K562 (cell line): Measurements from ENCODE around the gene ZFR2. TPM values are rescaled to one million over a fixed set of nuclear protein-coding genes. Genes with fewer than 3 reads are reported as not detected.

Experiments used
- ATAC-seq: fragments of 200-7000 bp; cut with Tn5 transposase; 3 replicates; pipeline ENCODE4 v1.9.1; 2020; ENCODE audit warnings: moderate library complexity
- BruUV-seq: library from RNA; stranded (reverse); fragments of 400-500 nt; replicated peaks from 2 replicates; lab custom pipeline; 2021; lab: Mats Ljungman, UMichigan
- CTCF ChIA-PET: fragments of 300-600 bp; formaldehyde crosslinking; extraction: SDS; loops from one replicate; lab custom pipeline; 2021; ENCODE audit warnings: low intra/inter-chr PET ratio; lab: Yijun Ruan, JAX
- POLR2A ChIA-PET: fragments of 300-600, 350-650 bp; sonication (Branson Sonifier 250); formaldehyde crosslinking; extraction: SDS; loops from one replicate; lab custom pipeline; 2021; ENCODE audit warnings: antibody characterized with exemption, inconsistent platforms; lab: Yijun Ruan, JAX
- DNase-seq, 4 experiments: peaks; one replicate each; pipeline versions ENCODE4 v3.0.0 to v3.0.0-alpha.2; 2011 to 2018; ENCODE audit warnings: low spot score in 3 of 4, mixed read lengths in 3 of 4; ENCODE audit errors: extremely low read depth in 1 of 4
- FAIRE-seq: peaks from 2 replicates; lab custom pipeline; 2011; peaks lifted over from hg19 to GRCh38; lab: Jason Lieb, UNC
- H2AFZ ChIP-seq: 2 replicates; pipeline ENCODE4 v1.6.0; 2011; ENCODE audit warnings: low read depth, low read length, control low read depth, inconsistent platforms
- H3K27ac ChIP-seq: fragments of 200-600 bp; 3 replicates; pipeline ENCODE4 v1.8.0; 2011; ENCODE audit warnings: low read depth, mild to moderate bottlenecking, control low read depth, inconsistent platforms, low read length, moderate library complexity, mixed read lengths; ENCODE audit errors: extremely low read depth
- H3K27me3 ChIP-seq, 2 experiments: fragments of 300-600 bp in 1 of 2; 2 replicates in 1 of 2; 3 replicates in 1 of 2; pipeline versions ENCODE4 v1.6.0 to v1.8.0; 2011; ENCODE audit warnings: inconsistent platforms in 2 of 2, low read length in 2 of 2, mild to moderate bottlenecking in 1 of 2, mixed read lengths in 1 of 2, moderate library complexity in 1 of 2; ENCODE audit not compliant: control insufficient read depth in 2 of 2, insufficient read depth in 2 of 2
- H3K36me3 ChIP-seq: fragments of 300-600 bp; 3 replicates; pipeline ENCODE4 v1.8.0; 2011; ENCODE audit warnings: mild to moderate bottlenecking, low read length, inconsistent platforms; ENCODE audit not compliant: control insufficient read depth, insufficient read depth
- H3K4me1 ChIP-seq, 2 experiments: fragments of 200-600 bp in 1 of 2; replicated peaks in 1 of 2; 2 replicates in 1 of 2; 3 replicates in 1 of 2; pipeline versions ENCODE4 v1.5.1 to v1.8.0; 2011; ENCODE audit warnings: inconsistent platforms in 2 of 2, low read length in 2 of 2, mild to moderate bottlenecking in 1 of 2, mixed read lengths in 1 of 2, moderate library complexity in 1 of 2; ENCODE audit not compliant: control insufficient read depth in 2 of 2, insufficient read depth in 2 of 2
- H3K4me2 ChIP-seq: 2 replicates; pipeline ENCODE4 v1.6.1; 2011; ENCODE audit warnings: low read length, control low read depth, inconsistent platforms, mixed read lengths; ENCODE audit not compliant: insufficient read depth
- H3K4me3 ChIP-seq: fragments of 200-600 bp; sonication (generic), shearing (Covaris generic); 2 replicates; pipeline ENCODE4 v1.5.1; 2016; ENCODE audit warnings: control low read depth, inconsistent platforms
- H3K79me2 ChIP-seq: fragments of 200-600 bp; 3 replicates; pipeline ENCODE4 v1.8.0; 2011; ENCODE audit warnings: low read length, inconsistent platforms; ENCODE audit not compliant: control insufficient read depth, insufficient read depth
- H3K9ac ChIP-seq, 2 experiments: 2 replicates each; pipeline versions ENCODE4 v1.6.0 to v1.6.1; 2011; ENCODE audit warnings: low read depth in 2 of 2, low read length in 2 of 2, control low read depth in 1 of 2, inconsistent platforms in 1 of 2, mild to moderate bottlenecking in 1 of 2, mixed read lengths in 1 of 2; ENCODE audit not compliant: insufficient read depth in 1 of 2
- H3K9me1 ChIP-seq: one replicate; pipeline ENCODE4 v1.6.0; 2011; ENCODE audit warnings: inconsistent platforms, mild to moderate bottlenecking, low read length, moderate library complexity; ENCODE audit not compliant: control insufficient read depth, insufficient read depth
- H3K9me3 ChIP-seq: replicated peaks from 2 replicates; pipeline ENCODE4 v1.5.1; 2011; ENCODE audit warnings: low read depth, low read length, inconsistent platforms; ENCODE audit not compliant: control insufficient read depth, insufficient read depth
- H4K20me1 ChIP-seq: replicated peaks from 2 replicates; pipeline ENCODE4 v1.6.1; 2011; ENCODE audit warnings: low read length, inconsistent platforms, mixed read lengths; ENCODE audit not compliant: control insufficient read depth, insufficient read depth
- ARID2 ChIP-seq: fragments of 450-650 bp; IDR thresholded peaks from 2 replicates; pipeline ENCODE4 v1.6.1; 2017; ENCODE audit warnings: antibody characterized with exemption, mild to moderate bottlenecking
- ARID3A ChIP-seq: IDR thresholded peaks from 2 replicates; pipeline ENCODE4 v1.6.1; 2012; ENCODE audit warnings: low read depth, low read length, improper control_type of control experiment, borderline replicate concordance
- CBX8 ChIP-seq: fragments of 200-600 bp; sonication (generic); IDR thresholded peaks from 2 replicates; pipeline ENCODE4 v1.6.1; 2012; ENCODE audit warnings: borderline replicate concordance, mixed run types, low read depth, mild to moderate bottlenecking, moderate library complexity, mixed read lengths, low read length, control low read depth, inconsistent platforms; ENCODE audit not compliant: poor library complexity, severe bottlenecking; ENCODE audit errors: extremely low read depth
- ELF1 ChIP-seq: fragments of 200-800 bp; sonication (Bioruptor generic); IDR thresholded peaks from 2 replicates; pipeline ENCODE4 v1.6.1; 2016; ENCODE audit warnings: missing genetic modification characterization, missing compliant biosample characterization
- GTF2B ChIP-seq: IDR thresholded peaks from 2 replicates; pipeline ENCODE4 v1.6.1; 2011; ENCODE audit not compliant: insufficient read length; ENCODE audit errors: extremely low read depth
- HNRNPUL1 ChIP-seq: fragments of 200-400 bp; formaldehyde crosslinking; IDR thresholded peaks from 2 replicates; pipeline ENCODE4 v1.6.1; 2017; ENCODE audit warnings: low read length
- NR2C1 ChIP-seq, 2 experiments: fragments of 450-650 bp; IDR thresholded peaks; 2 replicates each; pipeline ENCODE4 v1.6.1; 2017; ENCODE audit warnings: mild to moderate bottlenecking in 2 of 2, antibody characterized with exemption in 1 of 2, inconsistent platforms in 1 of 2, missing compliant biosample characterization in 1 of 2, missing genetic modification characterization in 1 of 2
- NR2C2 ChIP-seq, 2 experiments: fragments of 200-800 bp in 1 of 2; sonication (Bioruptor generic) in 1 of 2; sonication (generic) in 1 of 2; formaldehyde crosslinking in 1 of 2; IDR thresholded peaks; 2 replicates each; pipeline versions ENCODE4 v1.6.1 to v1.8.0; 2016 to 2022; ENCODE audit warnings: mild to moderate bottlenecking in 1 of 2, missing compliant biosample characterization in 1 of 2, missing genetic modification characterization in 1 of 2, missing genetic modification reagents in 1 of 2
- SMAD2 ChIP-seq: fragments of 150-350 bp; IDR thresholded peaks from 2 replicates; pipeline ENCODE4 v1.6.1; 2014; ENCODE audit warnings: low read depth, mild to moderate bottlenecking, low read length
- ZBTB17 ChIP-seq: fragments of 450-650 bp; formaldehyde crosslinking; IDR thresholded peaks from 2 replicates; pipeline ENCODE4 v1.4.0; 2020; ENCODE audit warnings: mild to moderate bottlenecking
- ZNF274 ChIP-seq: IDR thresholded peaks from 2 replicates; pipeline ENCODE4 v1.6.1; 2011; ENCODE audit warnings: low read depth, mild to moderate bottlenecking, low read length, moderate library complexity, borderline replicate concordance
- WGBS: fragments of 100-300 bp; shearing (Covaris generic); methylation state at CpG from one replicate; pipeline ENCODE4 v1.1.6; 2016; ENCODE audit warnings: low coverage, mixed read lengths; ENCODE audit not compliant: insufficient coverage; ENCODE audit errors: missing lambda C conversion rate; 5-methylcytosine and 5-hydroxymethylcytosine counted together
- in situ Hi-C: fragments of 300-500 bp; cut with MboI; formaldehyde crosslinking; loops from 4 replicates; pipeline ENCODE4 v1.15.0; 2018; ENCODE audit warnings: inconsistent platforms, mixed read lengths
- intact Hi-C: fragments of 100-400 bp; cut with micrococcal nuclease; formaldehyde crosslinking; loops from 2 replicates; pipeline ENCODE4 v1.14.2; 2022
- polyA plus RNA-seq, 8 experiments: library from polyadenylated mRNA; depleted of rRNA in 4 of 8; stranded (reverse) in 5 of 8; unstranded in 3 of 8; fragments of >200 nt; fragmentation: Nextera tagmentation in 2 of 8; fragmentation: Illumina TruSeq in 1 of 8; extraction: Ambion mirVana in 2 of 8; extraction: Trizol in 1 of 8; gene quantifications; 2 replicates each; pipeline versions ENCODE4 v1.2.1 to v1.2.3, GENCODE V29; 2011 to 2014; ENCODE audit warnings: inconsistent platforms in 1 of 8, missing spikeins in 1 of 8
- total RNA-seq, 7 experiments: library from RNA; depleted of rRNA in 6 of 7; stranded (reverse); fragments of >200 nt in 6 of 7; fragmentation: Illumina TruSeq in 2 of 7; extraction: Trizol in 2 of 7; gene quantifications; 2 replicates each; pipeline versions ENCODE4 v1.2.1 to v1.2.3, GENCODE V29; 2011 to 2021; ENCODE audit warnings: low replicate concordance in 1 of 7

ZFR2 gene
- total and polyA plus RNA-seq, 9 of the 15 experiments (the other 6 are each of a cell fraction or from before 2014, with no cell fraction given) = 0.03 to 0.59 (median 0.07) TPM; not detected in 6

- ChIA-PET POLR2A (interaction anchor here (1.0 kb wide), 1 partner anchor 8 kb away, joined by 4 read pairs; no protein-coding TSS in a partner anchor), CTCF (no interaction called here)
- no peak overlapping the region for H3K27ac ChIP-seq
- H3K4me2 ChIP-seq = peak overlapping the region; percentile 45
- peak overlapping the region in 1 of 2 experiments; percentile 50; a peak in 2 of 4 replicates for H3K9ac ChIP-seq
- H3K4me3 ChIP-seq = 0 out of 2 replicates have a peak overlapping the region, but pooled peaks have one; percentile 6
- BruUV-seq = no TSS peak
- intact Hi-C loops (no loop called here), in situ Hi-C loops (no loop called here)
- no peaks in the 10 kb centered on the region for H3K36me3 ChIP-seq
- DNase-seq (no peak), FAIRE-seq (no peak), ATAC-seq (no peak)
- H2AFZ ChIP-seq = peak overlapping the region; percentile 61
- no peaks in the 10 kb centered on the region; the same call in 1 of the 2 replicates for H4K20me1 ChIP-seq
- H3K27me3 ChIP-seq = peaks cover 8 to 35% of the 10 kb centered on the region in 2 experiments; a peak in 4 of 5 replicates
- 15% methylated on average over 19 of the region's 19 CpGs for WGBS
- no peaks in the 10 kb centered on the region for H3K79me2 ChIP-seq
- H3K4me1 ChIP-seq = peaks cover 4 to 32% of the 10 kb centered on the region in 2 experiments; a peak in 4 of 5 replicates
- no peaks in the 10 kb centered on the region for H3K9me3 ChIP-seq
- no peaks in the 10 kb centered on the region for H3K9me1 ChIP-seq
- no peak for TF ChIP-seq GTF2B
- no peak for TF ChIP-seq ARID3A
- TF ChIP-seq ARID2 = no peak
- no peak for TF ChIP-seq ZNF274
- 0 out of 2 replicates have a peak, but pooled peaks have one; percentile 25 for TF ChIP-seq ELF1 (tag)
- no peak for TF ChIP-seq CBX8
- no peak for TF ChIP-seq NR2C1 (IDR thresholded peaks at IDR 0.05)
- no peak for TF ChIP-seq NR2C1 (tag; IDR thresholded peaks at IDR 0.05)
- TF ChIP-seq SMAD2 = no peak
- no peak for TF ChIP-seq HNRNPUL1
- TF ChIP-seq NR2C2 (CRISPR knock-in tag; IDR thresholded peaks at IDR 0.05) = no peak
- TF ChIP-seq NR2C2 (tag; IDR thresholded peaks at IDR 0.05) = peak; percentile 33; the same call in 1 of the 2 replicates
- TF ChIP-seq ZBTB17 (CRISPR knock-in tag) = no peak
These were observed 13.5 kb downstream of the ZFR2 start for GRCh38 chr19:3855320-3855719.
